ENCODE results near the gene TIMP2.
A peak's percentile ranks its signal among the peaks of the same experiment; 100 is the strongest.
"Not testable (repeated sequence)": the region's sequence is repeated elsewhere in the genome, so short reads cannot be mapped to it uniquely, and the experiment has no call there.

Gene TIMP2

GRCh38 chr17:78946631-78947030 is 21.4 kb upstream of the TIMP2 start:
- TF ChIP-seq CTCF (IDR thresholded peaks at IDR 0.05; ENCODE audit: unreplicated experiment in 3 of 3) = no peak
- Mint-ChIP-seq H3K36me3 (ENCODE audit: low read depth) (no peaks in the 10 kb centered on the region), H3K27ac (peak overlapping the region in 2 of 3 experiments; percentile 33 to 89), H3K4me1 (peaks cover 4% of the 10 kb centered on the region), H3K9me3 (peaks cover 16% of the 10 kb centered on the region), H3K27me3 (ENCODE audit: low read depth) (peaks cover 8% of the 10 kb centered on the region), H3K4me3 (no peak overlapping the region)

GRCh38 chr17:78946131-78946530 is 20.9 kb upstream of the TIMP2 start:
- H3K4me3 Mint-ChIP-seq = no peak overlapping the region
- H3K36me3 Mint-ChIP-seq (ENCODE audit: low read depth) = no peaks in the 10 kb centered on the region
- H3K27ac Mint-ChIP-seq = peak overlapping the region in 1 of 3 experiments; percentile 33
- no peak for TF ChIP-seq CTCF (IDR thresholded peaks at IDR 0.05; ENCODE audit: unreplicated experiment in 3 of 3)
- H3K4me1 Mint-ChIP-seq = no peaks in the 10 kb centered on the region
- H3K27me3 Mint-ChIP-seq (ENCODE audit: low read depth) = peaks cover 8% of the 10 kb centered on the region
- peaks cover 13% of the 10 kb centered on the region for H3K9me3 Mint-ChIP-seq

- H3K27ac Mint-ChIP-seq; H3K4me1 Mint-ChIP-seq; H3K27me3 Mint-ChIP-seq (ENCODE audit: low read depth); H3K9me3 Mint-ChIP-seq; H3K4me3 Mint-ChIP-seq; H3K36me3 Mint-ChIP-seq (ENCODE audit: low read depth): not testable (repeated sequence)
Measured at GRCh38 chr17:78945455-78945854, 20.3 kb upstream of the TIMP2 start.

- Mint-ChIP-seq H3K4me3 (no peak overlapping the region), H3K36me3 (ENCODE audit: low read depth) (no peaks in the 10 kb centered on the region), H3K27ac (no peak overlapping the region), H3K27me3 (ENCODE audit: low read depth) (peaks cover 8% of the 10 kb centered on the region), H3K4me1 (peaks cover 10% of the 10 kb centered on the region), H3K9me3 (peaks cover 5% of the 10 kb centered on the region)
- TF ChIP-seq CTCF (IDR thresholded peaks at IDR 0.05; ENCODE audit: unreplicated experiment in 3 of 3) = no peak
Measured at GRCh38 chr17:78944956-78945355, 19.8 kb upstream of the TIMP2 start.

- H3K27me3 Mint-ChIP-seq (ENCODE audit: low read depth) = peaks cover 8% of the 10 kb centered on the region
- H3K27ac Mint-ChIP-seq = peak overlapping the region in 1 of 3 experiments; percentile 42
- H3K4me1 Mint-ChIP-seq = peaks cover 16% of the 10 kb centered on the region
- no peak overlapping the region for H3K4me3 Mint-ChIP-seq
- H3K9me3 Mint-ChIP-seq = no peaks in the 10 kb centered on the region
- TF ChIP-seq CTCF (IDR thresholded peaks at IDR 0.05; ENCODE audit: unreplicated experiment in 3 of 3) = no peak
- no peaks in the 10 kb centered on the region for H3K36me3 Mint-ChIP-seq (ENCODE audit: low read depth)
Measured at GRCh38 chr17:78944026-78944425, 18.8 kb upstream of the TIMP2 start.

GRCh38 chr17:78940708-78941107 is 15.5 kb upstream of the TIMP2 start:
- no peaks in the 10 kb centered on the region for H3K36me3 Mint-ChIP-seq (ENCODE audit: low read depth)
- TF ChIP-seq CTCF (IDR thresholded peaks at IDR 0.05; ENCODE audit: unreplicated experiment in 3 of 3) = no peak
- H3K27me3 Mint-ChIP-seq (ENCODE audit: low read depth) = peaks cover 10% of the 10 kb centered on the region
- H3K4me3 Mint-ChIP-seq = no peak overlapping the region
- H3K27ac Mint-ChIP-seq = peak overlapping the region; percentile 16 to 79 (median 64)
- no peaks in the 10 kb centered on the region for H3K9me3 Mint-ChIP-seq
- peaks cover 25% of the 10 kb centered on the region for H3K4me1 Mint-ChIP-seq
